HepG2 (cell line): ENCODE measurements around the gene FANCD2. TPM values are rescaled to one million over a fixed set of nuclear protein-coding genes. Genes with fewer than 3 reads are reported as not detected.

ENCODE experiments used
- ATAC-seq: fragments of 200-7000 bp; cut with Tn5 transposase; 3 replicates; pipeline ENCODE4 v1.9.1; 2020; ENCODE audit warnings: mild to moderate bottlenecking, moderate library complexity
- BruUV-seq: library from RNA; stranded (reverse); fragments of 400-500 nt; replicated peaks from 2 replicates; lab custom pipeline; 2021; lab: Mats Ljungman, UMichigan
- CTCF ChIA-PET: fragments of 300-600 bp; formaldehyde crosslinking; extraction: SDS; loops from one replicate; lab custom pipeline; 2021; ENCODE audit warnings: low total read pairs, inconsistent platforms, low intra/inter-chr PET ratio; lab: Yijun Ruan, JAX
- POLR2A ChIA-PET: fragments of 350-600 bp; sonication (Branson Sonifier 250); formaldehyde crosslinking; loops from one replicate; lab custom pipeline; 2020; ENCODE audit warnings: antibody characterized with exemption, inconsistent platforms; lab: Yijun Ruan, JAX
- DNase-seq: peaks from one replicate; pipeline ENCODE4 v3.0.0-alpha.2; 2015; ENCODE audit warnings: low spot score
- FAIRE-seq: peaks from 3 replicates; lab custom pipeline; 2011; peaks lifted over from hg19 to GRCh38; lab: Jason Lieb, UNC
- H2AFZ ChIP-seq: one replicate; pipeline ENCODE4 v1.6.1; 2011; ENCODE audit warnings: low read length, inconsistent platforms
- H3K27ac ChIP-seq: fragments of 300-600 bp; 3 replicates; pipeline ENCODE4 v1.8.0; 2011; ENCODE audit warnings: mixed run types, mild to moderate bottlenecking, mixed read lengths, low read length, inconsistent platforms; ENCODE audit not compliant: insufficient read depth; ENCODE audit errors: extremely low read length
- H3K27me3 ChIP-seq, 2 experiments: fragments of 200-600 bp in 1 of 2; 2 replicates in 1 of 2; 3 replicates in 1 of 2; pipeline versions ENCODE4 v1.6.0 to v1.8.0; 2011; ENCODE audit warnings: low read length in 2 of 2, mild to moderate bottlenecking in 2 of 2, moderate library complexity in 2 of 2, inconsistent platforms in 1 of 2; ENCODE audit not compliant: insufficient read depth in 2 of 2, control insufficient read depth in 1 of 2
- H3K36me3 ChIP-seq, 2 experiments: fragments of 200-600 bp in 1 of 2; replicated peaks in 1 of 2; 2 replicates in 1 of 2; 3 replicates in 1 of 2; pipeline versions ENCODE4 v1.5.1 to v1.8.0; 2011; ENCODE audit warnings: low read length in 2 of 2, inconsistent platforms in 1 of 2; ENCODE audit not compliant: insufficient read depth in 2 of 2, control insufficient read depth in 1 of 2
- H3K4me1 ChIP-seq: 2 replicates; pipeline ENCODE4 v1.5.1; 2012; ENCODE audit warnings: low read length, inconsistent platforms; ENCODE audit not compliant: insufficient read depth
- H3K4me2 ChIP-seq: 2 replicates; pipeline ENCODE4 v1.6.0; 2011; ENCODE audit warnings: low read depth, low read length, inconsistent platforms
- H3K4me3 ChIP-seq, 3 experiments: fragments of 200-600 bp in 1 of 3; sonication (generic), shearing (Covaris generic) in 1 of 3; replicated peaks in 1 of 3; 2 replicates each; pipeline ENCODE4 v1.5.1; 2011 to 2016; ENCODE audit warnings: low read length in 3 of 3, inconsistent platforms in 2 of 3, low read depth in 2 of 3, mild to moderate bottlenecking in 2 of 3, control low read depth in 1 of 3, mixed read lengths in 1 of 3; ENCODE audit not compliant: insufficient read depth in 1 of 3
- H3K79me2 ChIP-seq: one replicate; pipeline ENCODE4 v1.6.1; 2011; ENCODE audit warnings: low read length, inconsistent platforms; ENCODE audit not compliant: insufficient read depth
- H3K9ac ChIP-seq: 2 replicates; pipeline ENCODE4 v1.6.0; 2011; ENCODE audit warnings: mild to moderate bottlenecking, low read depth, low read length, inconsistent platforms; ENCODE audit not compliant: insufficient read depth
- H3K9me3 ChIP-seq: 2 replicates; pipeline ENCODE4 v1.5.1; 2012; ENCODE audit warnings: mild to moderate bottlenecking, low read length
- H4K20me1 ChIP-seq: 2 replicates; pipeline ENCODE4 v1.6.0; 2011; ENCODE audit warnings: inconsistent platforms, mild to moderate bottlenecking, low read length, moderate library complexity; ENCODE audit not compliant: insufficient read depth
- BRCA1 ChIP-seq: sonication (generic); formaldehyde crosslinking; IDR thresholded peaks from 2 replicates; pipeline ENCODE4 v1.4.0; 2020; ENCODE audit warnings: missing genetic modification reagents
- FLYWCH1 ChIP-seq: sonication (generic); formaldehyde crosslinking; IDR thresholded peaks from 2 replicates; pipeline ENCODE4 v1.8.1; 2023; ENCODE audit warnings: mild to moderate bottlenecking, missing genetic modification reagents
- GMEB1 ChIP-seq: sonication (generic); formaldehyde crosslinking; IDR thresholded peaks from 2 replicates; pipeline ENCODE4 v1.5.1; 2020; ENCODE audit warnings: missing genetic modification reagents, mild to moderate bottlenecking, borderline replicate concordance
- HMG20A ChIP-seq: IDR thresholded peaks from 2 replicates; pipeline ENCODE4 v1.6.1; 2016; ENCODE audit warnings: borderline replicate concordance
- HNRNPUL1 ChIP-seq: fragments of 200-400 bp; formaldehyde crosslinking; IDR thresholded peaks from 2 replicates; pipeline ENCODE4 v1.6.1; 2017; ENCODE audit warnings: low read depth, mild to moderate bottlenecking, low read length, moderate library complexity
- KDM6A ChIP-seq: IDR thresholded peaks from 2 replicates; pipeline ENCODE4 v1.6.1; 2016; ENCODE audit warnings: low read depth
- KLF9 ChIP-seq: IDR thresholded peaks from 2 replicates; pipeline ENCODE4 v1.6.1; 2016; ENCODE audit warnings: low read depth
- NFYB ChIP-seq: sonication (generic); formaldehyde crosslinking; IDR thresholded peaks from 2 replicates; pipeline ENCODE4 v1.4.0; 2020; ENCODE audit warnings: missing genetic modification reagents
- SKI ChIP-seq: fragments of 450-650 bp; IDR thresholded peaks from one replicate; pipeline ENCODE4 v1.6.1; 2018; ENCODE audit warnings: mild to moderate bottlenecking; ENCODE audit not compliant: partially characterized antibody
- TBL1XR1 ChIP-seq: fragments of 150-350 bp; IDR thresholded peaks from 2 replicates; pipeline ENCODE4 v1.6.1; 2014; ENCODE audit warnings: borderline replicate concordance, low read length; ENCODE audit not compliant: partially characterized antibody
- TCF12 ChIP-seq, 2 experiments: fragments of 450-650 bp in 1 of 2; sonication (generic) in 1 of 2; formaldehyde crosslinking in 1 of 2; IDR thresholded peaks; 2 replicates each; pipeline versions ENCODE4 v1.6.1 to v1.8.0; 2017 to 2022; ENCODE audit warnings: antibody characterized with exemption in 1 of 2, mild to moderate bottlenecking in 1 of 2, missing genetic modification reagents in 1 of 2, moderate library complexity in 1 of 2
- ZMAT5 ChIP-seq: sonication (generic); formaldehyde crosslinking; IDR thresholded peaks from 2 replicates; pipeline ENCODE4 v1.5.0; 2020; ENCODE audit warnings: mild to moderate bottlenecking, low read depth, missing genetic modification reagents, borderline replicate concordance
- ZNF124 ChIP-seq: sonication (generic); formaldehyde crosslinking; IDR thresholded peaks from 2 replicates; pipeline ENCODE4 v1.4.0; 2020; ENCODE audit warnings: missing genetic modification reagents
- ZNF263 ChIP-seq: sonication (generic); formaldehyde crosslinking; IDR thresholded peaks from 2 replicates; pipeline ENCODE4 v1.4.0; 2020; ENCODE audit warnings: missing genetic modification reagents
- ZNF3 ChIP-seq: IDR thresholded peaks from 2 replicates; pipeline ENCODE4 v1.7.0; 2017; ENCODE audit warnings: inconsistent platforms
- ZNF34 ChIP-seq: sonication (generic); formaldehyde crosslinking; IDR thresholded peaks from 2 replicates; pipeline ENCODE4 v1.4.0; 2020; ENCODE audit warnings: mild to moderate bottlenecking, missing genetic modification reagents, borderline replicate concordance
- ZNF350 ChIP-seq: sonication (generic); formaldehyde crosslinking; IDR thresholded peaks from 2 replicates; pipeline ENCODE4 v1.4.0; 2020; ENCODE audit warnings: mild to moderate bottlenecking, low read depth, missing genetic modification reagents, borderline replicate concordance
- ZNF652 ChIP-seq: IDR thresholded peaks from 2 replicates; pipeline ENCODE4 v1.6.1; 2016; ENCODE audit warnings: low read depth, borderline replicate concordance
- ZNF800 ChIP-seq: sonication (generic); formaldehyde crosslinking; IDR thresholded peaks from 2 replicates; pipeline ENCODE4 v1.4.0; 2020; ENCODE audit warnings: missing genetic modification reagents
- ZSCAN12 ChIP-seq: sonication (generic); formaldehyde crosslinking; IDR thresholded peaks from 2 replicates; pipeline ENCODE4 v1.9.0; 2021; ENCODE audit warnings: mild to moderate bottlenecking, missing genetic modification reagents
- WGBS: methylation state at CpG from one replicate; pipeline ENCODE4 v1.1.6; 2017; ENCODE audit warnings: low lambda C conversion rate; 5-methylcytosine and 5-hydroxymethylcytosine counted together
- in situ Hi-C: cut with HindIII; loops from 2 replicates; pipeline ENCODE4 v1.10.0; 2017; ENCODE audit warnings: low pct_unique_long_range_greater_than_20kb; ENCODE audit not compliant: extremely low pct_ligation_motif_present
- intact Hi-C: fragments of 100-400 bp; cut with micrococcal nuclease; formaldehyde crosslinking; loops from one replicate; pipeline ENCODE4 v1.10.0; 2022; ENCODE audit not compliant: unreplicated experiment
- polyA plus RNA-seq, 8 experiments: library from polyadenylated mRNA; depleted of rRNA in 3 of 8; stranded (reverse) in 7 of 8; unstranded in 1 of 8; fragments of >200 nt; fragmentation: Illumina TruSeq in 4 of 8; extraction: Trizol in 4 of 8; gene quantifications; 2 replicates each; pipeline versions ENCODE4 v1.2.1 to v1.2.3, GENCODE V29; 2011 to 2016; ENCODE audit warnings: low read depth in 4 of 8, missing spikeins in 1 of 8, mixed read lengths in 1 of 8; ENCODE audit not compliant: insufficient read depth in 1 of 8
- total RNA-seq, 5 experiments: library from RNA; depleted of rRNA; stranded (reverse); fragments of >200 nt; fragmentation: Illumina TruSeq; extraction: Trizol; gene quantifications; 2 replicates each; pipeline ENCODE4 v1.2.3, GENCODE V29; 2016; ENCODE audit warnings: low read depth in 1 of 5

FANCD2 gene
- total and polyA plus RNA-seq, 2 of the 13 experiments (the other 11 are each of a cell fraction or from before 2014, with no cell fraction given): 10.1 to 42.0 TPM

- TF ChIP-seq GMEB1 (CRISPR knock-in tag): no peak
- TF ChIP-seq FLYWCH1 (CRISPR knock-in tag): no peak
- TF ChIP-seq ZNF124 (CRISPR knock-in tag): no peak
- no peak for TF ChIP-seq SKI
- no peak for TF ChIP-seq ZSCAN12
Observed at GRCh38 chr3:10099041-10099440, 72.8 kb downstream of the FANCD2 start (continued).

GRCh38 chr3:10106919-10107318 is 80.7 kb downstream of the FANCD2 start:
- H3K27ac ChIP-seq: no peak overlapping the region
- H2AFZ ChIP-seq: no peak overlapping the region
- no peak for TF ChIP-seq TBL1XR1
- TF ChIP-seq ZNF34: no peak
- TF ChIP-seq ZNF263 (CRISPR knock-in tag): no peak
- no peak for TF ChIP-seq HNRNPUL1
- no peak for TF ChIP-seq HMG20A
- TF ChIP-seq NFYB: no peak
- no peak for TF ChIP-seq BRCA1 (CRISPR knock-in tag)
- no peak for TF ChIP-seq ZNF3 (CRISPR knock-in tag)
- TF ChIP-seq ZNF800 (CRISPR knock-in tag): no peak
- no peak for TF ChIP-seq ZSCAN12
- no peak for TF ChIP-seq KDM6A (CRISPR knock-in tag)
- no peak for TF ChIP-seq ZNF350
- TF ChIP-seq KLF9 (CRISPR knock-in tag): no peak
- no peak for TF ChIP-seq ZNF652 (CRISPR knock-in tag)
- TF ChIP-seq TCF12 (IDR thresholded peaks at IDR 0.05): no peak
- no peak for TF ChIP-seq TCF12 (CRISPR knock-in tag; IDR thresholded peaks at IDR 0.05)
- TF ChIP-seq ZMAT5 (CRISPR knock-in tag): no peak
- no peaks in the 10 kb centered on the region for H3K27me3 ChIP-seq
- in situ Hi-C loops (no loop called here), intact Hi-C loops (no loop called here)
- no peaks in the 10 kb centered on the region for H3K79me2 ChIP-seq
- H3K36me3 ChIP-seq: no peaks in the 10 kb centered on the region
- no peaks in the 10 kb centered on the region for H3K9me3 ChIP-seq
- H3K4me2 ChIP-seq: no peak overlapping the region
- FAIRE-seq (no peak), ATAC-seq (no peak), DNase-seq (no peak)
- no peaks in the 10 kb centered on the region for H4K20me1 ChIP-seq
- BruUV-seq: no TSS peak
- H3K4me1 ChIP-seq: peaks cover 10% of the 10 kb centered on the region
- H3K4me3 ChIP-seq: no peak overlapping the region
- ChIA-PET CTCF (no interaction called here), POLR2A (no interaction called here)
- no peak overlapping the region for H3K9ac ChIP-seq
- 69% methylated on average over 2 of the region's 2 CpGs for WGBS
